ENCODE results near the gene MAP3K10. TPM values are rescaled to one million over a fixed set of nuclear protein-coding genes. Genes with fewer than 3 reads are reported as not detected.

The MAP3K10 gene
- total and polyA plus RNA-seq, 2 donors (not counting 1 experiment from before 2014, with no cell fraction given): 22.5 to 41.6 TPM

GRCh38 chr19:40155749-40156265 lies 35.4 kb upstream of the MAP3K10 start:
- intact Hi-C loops (cut with micrococcal nuclease): no loop called here
- ChIA-PET CTCF (no interaction called here), POLR2A (interaction anchor here (0.6 kb wide), 1 partner anchor 330 kb away, joined by 4 read pairs; no protein-coding TSS in a partner anchor)
- WGBS (ENCODE audit: insufficient coverage): 21% methylated on average over 6 of the region's 8 CpGs
- no peak overlapping the region for H3K9ac ChIP-seq (ENCODE audit: low read length)
- ATAC-seq (ENCODE audit: low read depth): no peak
- H3K27ac Mint-ChIP-seq: no peak overlapping the region
- peaks cover 6% of the 10 kb centered on the region for H3K4me1 Mint-ChIP-seq
- DNase-seq: no peak
- H3K4me2 ChIP-seq (replicated peaks; ENCODE audit: low read depth, low read length, poor library complexity, severe bottlenecking): peak overlapping the region; percentile 15
- no peak overlapping the region for H2AFZ ChIP-seq (ENCODE audit: insufficient read depth, low read depth, low read length, poor library complexity, severe bottlenecking)
- H3K36me3 ChIP-seq (replicated peaks in 1 of 2; ENCODE audit: control extremely low read depth in 1 of 2, control insufficient read depth in 1 of 2, extremely low read depth in 1 of 2, insufficient read depth in 2 of 2, low read length in 1 of 2): no peaks in the 10 kb centered on the region
- no peak overlapping the region for H3K27ac ChIP-seq (ENCODE audit: low read length in 2 of 2)
- no peaks in the 10 kb centered on the region for H3K27me3 Mint-ChIP-seq
- peaks cover 0 to 6% (median 0%) of the 10 kb centered on the region in 3 donors for H3K9me3 ChIP-seq (ENCODE audit: control extremely low read depth in 1 of 3, control insufficient read depth in 2 of 3, insufficient read depth in 1 of 3, low read length in 2 of 3)
- H3K4me3 ChIP-seq (ENCODE audit: control extremely low read depth in 1 of 5, extremely low read depth in 1 of 5, insufficient read depth in 1 of 5, low read depth in 2 of 5, low read length in 4 of 5): no peak overlapping the region
- H3K79me2 ChIP-seq (ENCODE audit: control insufficient read depth, insufficient read depth, low read length): no peaks in the 10 kb centered on the region
- peaks cover 5 to 7% of the 10 kb centered on the region in 2 donors for H3K4me1 ChIP-seq (ENCODE audit: control insufficient read depth in 2 of 2, insufficient read depth in 2 of 2, low read length in 2 of 2)
- H3K4me3 Mint-ChIP-seq: no peak overlapping the region
- H3K27me3 ChIP-seq (replicated peaks in 1 of 4; ENCODE audit: control extremely low read depth in 1 of 4, control insufficient read depth in 3 of 4, insufficient read depth in 4 of 4, low read length in 3 of 4): no peaks in the 10 kb centered on the region
- no peaks in the 10 kb centered on the region for H4K20me1 ChIP-seq (ENCODE audit: control insufficient read depth, insufficient read depth, low read length, poor library complexity, severe bottlenecking)
- TF ChIP-seq, protein P1, sequence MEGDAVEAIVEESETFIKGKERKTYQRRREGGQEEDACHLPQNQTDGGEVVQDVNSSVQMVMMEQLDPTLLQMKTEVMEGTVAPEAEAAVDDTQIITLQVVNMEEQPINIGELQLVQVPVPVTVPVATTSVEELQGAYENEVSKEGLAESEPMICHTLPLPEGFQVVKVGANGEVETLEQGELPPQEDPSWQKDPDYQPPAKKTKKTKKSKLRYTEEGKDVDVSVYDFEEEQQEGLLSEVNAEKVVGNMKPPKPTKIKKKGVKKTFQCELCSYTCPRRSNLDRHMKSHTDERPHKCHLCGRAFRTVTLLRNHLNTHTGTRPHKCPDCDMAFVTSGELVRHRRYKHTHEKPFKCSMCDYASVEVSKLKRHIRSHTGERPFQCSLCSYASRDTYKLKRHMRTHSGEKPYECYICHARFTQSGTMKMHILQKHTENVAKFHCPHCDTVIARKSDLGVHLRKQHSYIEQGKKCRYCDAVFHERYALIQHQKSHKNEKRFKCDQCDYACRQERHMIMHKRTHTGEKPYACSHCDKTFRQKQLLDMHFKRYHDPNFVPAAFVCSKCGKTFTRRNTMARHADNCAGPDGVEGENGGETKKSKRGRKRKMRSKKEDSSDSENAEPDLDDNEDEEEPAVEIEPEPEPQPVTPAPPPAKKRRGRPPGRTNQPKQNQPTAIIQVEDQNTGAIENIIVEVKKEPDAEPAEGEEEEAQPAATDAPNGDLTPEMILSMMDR (IDR thresholded peaks at IDR 0.05): no peak
- TF ChIP-seq EZH2 (IDR thresholded peaks at IDR 0.05; ENCODE audit: borderline replicate concordance, insufficient read depth, low read depth, low read length, poor library complexity, severe bottlenecking): no peak
- H3K9me3 Mint-ChIP-seq (ENCODE audit: insufficient read depth): no peaks in the 10 kb centered on the region

DNA sequence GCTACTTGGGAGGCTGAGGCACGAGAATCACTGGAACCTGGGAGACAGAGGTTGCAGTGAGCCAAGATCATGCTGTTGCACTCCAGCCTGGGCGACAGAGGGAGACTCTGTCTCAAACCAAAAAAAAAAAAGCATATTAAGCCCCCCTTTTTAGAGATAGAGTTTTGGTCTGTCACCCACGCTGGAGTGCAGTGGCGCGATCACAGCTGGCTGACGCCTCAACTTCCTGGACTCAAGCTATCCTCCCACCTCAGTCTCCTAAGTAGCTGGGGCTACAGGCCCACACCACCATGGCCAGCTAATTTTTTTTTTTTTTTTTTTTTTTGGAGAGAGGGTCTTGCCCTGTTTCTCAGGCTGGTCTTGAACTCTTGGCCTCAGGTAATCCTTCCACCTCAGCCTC lies 34.2 kb upstream of the MAP3K10 start:
- peaks cover 6% of the 10 kb centered on the region for H3K4me1 Mint-ChIP-seq
- POLR2A ChIA-PET: interaction anchor here (0.6 kb wide), 1 partner anchor 417 kb away, joined by 5 read pairs; no protein-coding TSS in a partner anchor

More for the DNA sequence above, 34.2 kb upstream of the MAP3K10 start:
- no peak overlapping the region for H3K4me2 ChIP-seq (replicated peaks; ENCODE audit: low read depth, low read length, poor library complexity, severe bottlenecking)
- Mint-ChIP-seq H3K9me3 (ENCODE audit: insufficient read depth) (no peaks in the 10 kb centered on the region), H3K27ac (no peak overlapping the region), H3K4me3 (no peak overlapping the region), H3K27me3 (no peaks in the 10 kb centered on the region)
- H3K27ac ChIP-seq (ENCODE audit: low read length in 2 of 2): no peak overlapping the region
- H3K9ac ChIP-seq (ENCODE audit: low read length): no peak overlapping the region
- 92% methylated on average over 2 of the region's 6 CpGs for WGBS (ENCODE audit: insufficient coverage)
- TF ChIP-seq, protein P1 (IDR thresholded peaks at IDR 0.05): no peak
- TF ChIP-seq EZH2 (IDR thresholded peaks at IDR 0.05; ENCODE audit: borderline replicate concordance, insufficient read depth, low read depth, low read length, poor library complexity, severe bottlenecking): no peak
- H3K27me3 ChIP-seq (replicated peaks in 1 of 4; ENCODE audit: control extremely low read depth in 1 of 4, control insufficient read depth in 3 of 4, insufficient read depth in 4 of 4, low read length in 3 of 4): no peaks in the 10 kb centered on the region
- ATAC-seq (ENCODE audit: low read depth): no peak
- H3K9me3 ChIP-seq (ENCODE audit: control extremely low read depth in 1 of 3, control insufficient read depth in 2 of 3, insufficient read depth in 1 of 3, low read length in 2 of 3): peaks cover 0 to 6% (median 0%) of the 10 kb centered on the region in 3 donors
- H4K20me1 ChIP-seq (ENCODE audit: control insufficient read depth, insufficient read depth, low read length, poor library complexity, severe bottlenecking): no peaks in the 10 kb centered on the region
- no peaks in the 10 kb centered on the region for H3K36me3 ChIP-seq (replicated peaks in 1 of 2; ENCODE audit: control extremely low read depth in 1 of 2, control insufficient read depth in 1 of 2, extremely low read depth in 1 of 2, insufficient read depth in 2 of 2, low read length in 1 of 2)
- H2AFZ ChIP-seq (ENCODE audit: insufficient read depth, low read depth, low read length, poor library complexity, severe bottlenecking): no peak overlapping the region
- no peak overlapping the region for H3K4me3 ChIP-seq (ENCODE audit: control extremely low read depth in 1 of 5, extremely low read depth in 1 of 5, insufficient read depth in 1 of 5, low read depth in 2 of 5, low read length in 4 of 5)
- H3K79me2 ChIP-seq (ENCODE audit: control insufficient read depth, insufficient read depth, low read length): no peaks in the 10 kb centered on the region
- CTCF ChIA-PET: interaction anchor here (0.8 kb wide), 1 partner anchor 9 kb away, joined by 4 read pairs; no protein-coding TSS in a partner anchor
- intact Hi-C loops (cut with micrococcal nuclease): no loop called here
- H3K4me1 ChIP-seq (ENCODE audit: control insufficient read depth in 2 of 2, insufficient read depth in 2 of 2, low read length in 2 of 2): peaks cover 5 to 12% of the 10 kb centered on the region in 2 donors
- no peak for DNase-seq
